Upper lobe of left lung (tissue), 6 donors: ENCODE measurements around the gene PIM1. TPM values are rescaled to one million over a fixed set of nuclear protein-coding genes. Genes with fewer than 3 reads are reported as not detected.

Experiments used
- ATAC-seq, 2 donors: fragments of 200-7000 bp; cut with Tn5 transposase; one replicate each; pipeline ENCODE4 v1.9.1; 2022; ENCODE audit warnings: mild to moderate bottlenecking in 2 of 2, moderate library complexity in 2 of 2; ENCODE audit not compliant: low FRiP score in 2 of 2
- DNase-seq, 2 donors: peaks; one replicate each; pipeline ENCODE4 v3.0.0-alpha.2; 2019 to 2020
- H3K27ac ChIP-seq, 4 donors: fragments of 200-600 bp; sonication (generic); one replicate each; pipeline ENCODE4 v1.5.1; 2016 to 2019
- H3K27me3 ChIP-seq, 4 donors: fragments of 200-600 bp; sonication (generic); one replicate each; pipeline ENCODE4 v1.5.1; 2017 to 2019
- H3K36me3 ChIP-seq, 4 donors: fragments of 200-600 bp; sonication (generic); one replicate each; pipeline ENCODE4 v1.5.1; 2016 to 2019
- H3K4me1 ChIP-seq, 4 donors: fragments of 200-600 bp; sonication (generic); one replicate each; pipeline ENCODE4 v1.5.1; 2018 to 2019
- H3K4me3 ChIP-seq, 4 donors: fragments of 200-600 bp; sonication (generic); one replicate each; pipeline ENCODE4 v1.5.1; 2017 to 2019; ENCODE audit warnings: mild to moderate bottlenecking in 2 of 4, moderate library complexity in 1 of 4
- H3K9me3 ChIP-seq, 4 donors: fragments of 200-600 bp; sonication (generic); one replicate each; pipeline ENCODE4 v1.5.1; 2018 to 2019
- EP300 ChIP-seq, 4 donors: sonication (generic); formaldehyde crosslinking; IDR thresholded peaks; one replicate each; pipeline ENCODE4 v1.5.1; 2017; ENCODE audit warnings: antibody characterized with exemption in 4 of 4, control low read depth in 2 of 4
- POLR2A ChIP-seq, 4 donors: fragments of 450-650 bp; IDR thresholded peaks; one replicate each; pipeline ENCODE4 v1.5.1; 2016 to 2017; ENCODE audit warnings: antibody characterized with exemption in 4 of 4, mild to moderate bottlenecking in 2 of 4
- POLR2AphosphoS5 ChIP-seq, 2 donors: sonication (generic); formaldehyde crosslinking; IDR thresholded peaks; one replicate each; pipeline ENCODE4 v1.5.1; 2017; ENCODE audit warnings: antibody characterized with exemption in 2 of 2
- WGBS, 2 donors: methylation state at CpG; one replicate each; pipeline ENCODE4 v1.1.5; 2017 to 2018; 5-methylcytosine and 5-hydroxymethylcytosine counted together
- total RNA-seq, 6 donors: library from RNA; depleted of rRNA in 4 of 6; stranded (reverse); fragments of >200 nt in 4 of 6; gene quantifications; one replicate each; pipeline versions ENCODE4 v1.1.0 to v1.2.1, GENCODE V29; 2016 to 2021
- TF ChIP-seq, protein P1 (sequence below), 6 experiments: fragments of 450-650 bp in 4 of 6; fragments of 200-600 bp in 2 of 6; sonication (generic) in 2 of 6; IDR thresholded peaks; one replicate each; pipeline ENCODE4 v1.5.1; 2016 to 2019; ENCODE audit warnings: antibody characterized with exemption in 6 of 6
- donor health status: DM: no; HTN: no; CAD: no; lungs with moderate emphysema.
- donor health status: DM: no; HTN: yes; CAD: no; lungs with severe emphysema.

PIM1 gene
- 10 to 100 TPM; 26.9 to 80.9 (median 36.0) TPM for total RNA-seq

DNA sequence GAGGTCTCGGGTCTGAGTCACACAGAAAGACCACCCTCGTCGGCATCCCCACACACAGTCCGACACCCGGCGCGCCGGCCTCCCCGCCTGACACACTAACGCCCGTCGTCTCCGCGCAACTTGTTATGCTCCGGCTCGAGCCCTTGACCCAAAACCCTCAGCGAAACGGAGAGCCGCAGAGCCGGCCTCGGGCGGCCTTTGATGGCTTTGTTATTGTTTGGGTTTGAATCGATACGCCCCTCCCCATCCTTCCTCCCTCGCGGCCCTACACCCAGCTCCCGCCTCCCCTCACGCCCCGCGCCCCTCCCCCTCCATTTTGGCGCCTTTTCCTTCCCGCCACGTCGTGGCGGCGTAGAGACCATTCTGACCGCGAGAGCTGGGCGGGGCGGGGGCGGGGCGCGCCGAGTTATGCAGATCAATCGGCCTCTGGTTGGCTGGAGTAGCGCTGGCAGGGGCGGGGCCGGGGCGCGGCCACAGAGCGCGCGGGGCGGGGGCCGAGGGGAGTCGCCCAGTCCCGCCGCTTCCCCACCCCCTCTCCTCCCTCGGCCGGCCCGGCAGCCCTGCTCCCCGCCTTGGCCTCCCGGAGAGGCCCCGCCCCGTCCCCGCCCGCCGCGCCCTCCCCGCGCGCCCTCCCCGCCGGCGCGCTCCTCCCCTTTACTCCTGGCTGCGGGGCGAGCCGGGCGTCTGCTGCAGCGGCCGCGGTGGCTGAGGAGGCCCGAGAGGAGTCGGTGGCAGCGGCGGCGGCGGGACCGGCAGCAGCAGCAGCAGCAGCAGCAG lies at the start of gene PIM1:
Gene PIM1 (plus strand): TSS at position 657 of the 777 bp plus-strand sequence. CDS start 424 bp downstream, outside the sequence.
- peaks cover 28 to 53% (median 40%) of the 10 kb centered on the region in 4 donors for H3K4me1 ChIP-seq
- H3K36me3 ChIP-seq: peaks cover 19 to 28% (median 23%) of the 10 kb centered on the region in 4 donors
- peak within 1 kb of the TSS; percentile 72 to 97 (median 94) for H3K4me3 ChIP-seq
- WGBS, 2 donors: 0 to 1% methylated on average over 28 to 58 of the region's 90 CpGs
- ATAC-seq (peak; percentile 93 to 98), DNase-seq (peak; percentile 99 to 100)
- TF ChIP-seq EP300 (IDR thresholded peaks at IDR 0.05) (no peak), POLR2A (IDR thresholded peaks at IDR 0.05) (peak in 3 of 4 donors; percentile 60 to 98 (median 93)), POLR2AphosphoS5 (IDR thresholded peaks at IDR 0.05) (peak; percentile 85 to 88)
- TF ChIP-seq, protein P1, sequence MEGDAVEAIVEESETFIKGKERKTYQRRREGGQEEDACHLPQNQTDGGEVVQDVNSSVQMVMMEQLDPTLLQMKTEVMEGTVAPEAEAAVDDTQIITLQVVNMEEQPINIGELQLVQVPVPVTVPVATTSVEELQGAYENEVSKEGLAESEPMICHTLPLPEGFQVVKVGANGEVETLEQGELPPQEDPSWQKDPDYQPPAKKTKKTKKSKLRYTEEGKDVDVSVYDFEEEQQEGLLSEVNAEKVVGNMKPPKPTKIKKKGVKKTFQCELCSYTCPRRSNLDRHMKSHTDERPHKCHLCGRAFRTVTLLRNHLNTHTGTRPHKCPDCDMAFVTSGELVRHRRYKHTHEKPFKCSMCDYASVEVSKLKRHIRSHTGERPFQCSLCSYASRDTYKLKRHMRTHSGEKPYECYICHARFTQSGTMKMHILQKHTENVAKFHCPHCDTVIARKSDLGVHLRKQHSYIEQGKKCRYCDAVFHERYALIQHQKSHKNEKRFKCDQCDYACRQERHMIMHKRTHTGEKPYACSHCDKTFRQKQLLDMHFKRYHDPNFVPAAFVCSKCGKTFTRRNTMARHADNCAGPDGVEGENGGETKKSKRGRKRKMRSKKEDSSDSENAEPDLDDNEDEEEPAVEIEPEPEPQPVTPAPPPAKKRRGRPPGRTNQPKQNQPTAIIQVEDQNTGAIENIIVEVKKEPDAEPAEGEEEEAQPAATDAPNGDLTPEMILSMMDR (IDR thresholded peaks at IDR 0.05): no peak
- H3K9me3 ChIP-seq: no peaks in the 10 kb centered on the region
- no peaks in the 10 kb centered on the region for H3K27me3 ChIP-seq
- H3K27ac ChIP-seq: peak within 1 kb of the TSS; percentile 90 to 97 (median 94)

- 82 to 90% methylated on average over 4 of the region's 4 CpGs for WGBS, 2 donors
- no peaks in the 10 kb centered on the region for H3K36me3 ChIP-seq
- no peak overlapping the region for H3K27ac ChIP-seq
Observed at GRCh38 chr6:37121556-37121955, 48.4 kb upstream of the PIM1 start.

DNA sequence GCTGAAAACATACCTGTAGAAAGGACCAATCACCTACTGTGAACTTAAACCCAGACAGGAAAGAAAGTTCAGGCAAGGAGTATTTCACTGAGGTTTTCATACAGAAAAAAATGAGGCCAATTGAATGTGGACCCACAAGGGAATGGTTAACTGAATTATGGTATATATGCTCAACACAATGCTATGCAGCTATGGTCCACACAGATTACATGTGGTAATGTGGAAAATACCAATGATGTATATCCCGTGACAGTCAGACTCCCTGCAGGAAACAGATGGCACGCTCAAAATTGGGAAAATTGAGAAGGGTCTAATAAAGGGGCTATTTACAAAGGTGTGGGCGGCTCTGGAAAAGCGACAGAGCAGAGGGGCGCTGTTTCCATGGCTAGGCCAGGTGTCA lies 47.1 kb upstream of the PIM1 start:
- no peaks in the 10 kb centered on the region for H3K36me3 ChIP-seq
- DNase-seq (no peak), ATAC-seq (no peak)
- no peak overlapping the region for H3K27ac ChIP-seq
- H3K9me3 ChIP-seq: no peaks in the 10 kb centered on the region
- WGBS, 2 donors: 91 to 98% methylated on average over 5 of the region's 5 CpGs
- peaks cover 7 to 11% (median 10%) of the 10 kb centered on the region in 4 donors for H3K4me1 ChIP-seq
- H3K4me3 ChIP-seq: no peak overlapping the region
- H3K27me3 ChIP-seq: no peaks in the 10 kb centered on the region
- TF ChIP-seq POLR2A (IDR thresholded peaks at IDR 0.05): no peak
- no peak for TF ChIP-seq POLR2AphosphoS5 (IDR thresholded peaks at IDR 0.05)
- TF ChIP-seq, protein P1 (IDR thresholded peaks at IDR 0.05): no peak
- TF ChIP-seq EP300 (IDR thresholded peaks at IDR 0.05): no peak

More at GRCh38 chr6:37121556-37121955, 48.4 kb upstream of the PIM1 start:
- no peak for DNase-seq
- TF ChIP-seq, protein P1 (IDR thresholded peaks at IDR 0.05): no peak
- no peak for TF ChIP-seq POLR2A (IDR thresholded peaks at IDR 0.05)
- no peak for TF ChIP-seq EP300 (IDR thresholded peaks at IDR 0.05)
- TF ChIP-seq POLR2AphosphoS5 (IDR thresholded peaks at IDR 0.05): no peak
- ATAC-seq: no peak
- H3K4me1 ChIP-seq: peaks cover 4 to 11% (median 9%) of the 10 kb centered on the region in 4 donors
- H3K4me3 ChIP-seq: no peak overlapping the region
- H3K9me3 ChIP-seq: no peaks in the 10 kb centered on the region
- H3K27me3 ChIP-seq: no peaks in the 10 kb centered on the region

DNA sequence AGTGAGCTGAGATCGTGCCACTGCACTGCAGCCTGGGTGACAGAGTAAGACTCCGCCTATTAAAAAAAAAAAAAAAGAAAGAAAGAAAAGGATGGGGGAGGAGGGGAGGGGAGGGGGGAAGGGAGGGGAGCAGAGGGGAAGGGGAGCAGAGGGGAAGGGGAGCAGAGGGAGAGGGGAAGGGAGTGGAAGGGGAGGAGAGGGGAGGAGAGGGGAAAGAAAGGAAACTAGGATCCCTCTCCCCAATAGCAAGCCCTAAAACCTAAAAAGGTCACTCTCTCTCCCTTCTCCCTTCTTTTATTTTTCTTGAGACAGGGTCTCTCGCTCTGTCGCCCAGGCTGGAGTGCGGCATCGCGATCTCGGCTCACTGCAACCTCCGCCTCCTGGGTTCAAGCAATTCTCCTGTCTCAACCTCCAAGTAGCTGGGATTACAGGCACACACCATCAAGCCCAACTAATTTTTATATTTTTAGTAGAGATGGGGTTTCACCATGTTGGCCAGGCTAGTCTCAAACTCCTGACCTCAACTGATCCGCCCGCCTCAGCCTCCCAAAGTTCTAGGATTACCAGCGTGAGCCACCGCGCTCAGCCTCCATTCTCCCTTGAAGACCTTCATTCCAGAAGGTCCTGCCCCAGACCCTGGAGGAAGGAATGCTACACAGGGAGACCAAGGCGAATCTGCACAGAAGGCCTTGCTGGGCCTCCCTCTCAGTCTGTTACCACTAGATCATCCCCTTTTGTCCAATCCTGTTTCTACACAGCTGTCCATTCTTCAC lies 45.8 kb upstream of the PIM1 start:
- H3K4me3 ChIP-seq: no peak overlapping the region
- no peaks in the 10 kb centered on the region for H3K9me3 ChIP-seq
- WGBS, 2 donors: 96 to 97% methylated on average over 14 to 15 of the region's 15 CpGs
- no peaks in the 10 kb centered on the region for H3K36me3 ChIP-seq
- ATAC-seq: no peak
- H3K4me1 ChIP-seq: peaks cover 7 to 22% (median 10%) of the 10 kb centered on the region in 4 donors
- peak in 1 of 2 donors; percentile 55 for DNase-seq
- H3K27ac ChIP-seq: no peak overlapping the region
- no peaks in the 10 kb centered on the region for H3K27me3 ChIP-seq
- TF ChIP-seq, protein P1 (IDR thresholded peaks at IDR 0.05): no peak
- no peak for TF ChIP-seq EP300 (IDR thresholded peaks at IDR 0.05)
- no peak for TF ChIP-seq POLR2AphosphoS5 (IDR thresholded peaks at IDR 0.05)
- TF ChIP-seq POLR2A (IDR thresholded peaks at IDR 0.05): no peak
